Measurements from ENCODE around the gene GPR89B.
"Not testable (repeated sequence)": the region's sequence is repeated elsewhere in the genome, so short reads cannot be mapped to it uniquely, and the experiment has no call there.

DNA sequence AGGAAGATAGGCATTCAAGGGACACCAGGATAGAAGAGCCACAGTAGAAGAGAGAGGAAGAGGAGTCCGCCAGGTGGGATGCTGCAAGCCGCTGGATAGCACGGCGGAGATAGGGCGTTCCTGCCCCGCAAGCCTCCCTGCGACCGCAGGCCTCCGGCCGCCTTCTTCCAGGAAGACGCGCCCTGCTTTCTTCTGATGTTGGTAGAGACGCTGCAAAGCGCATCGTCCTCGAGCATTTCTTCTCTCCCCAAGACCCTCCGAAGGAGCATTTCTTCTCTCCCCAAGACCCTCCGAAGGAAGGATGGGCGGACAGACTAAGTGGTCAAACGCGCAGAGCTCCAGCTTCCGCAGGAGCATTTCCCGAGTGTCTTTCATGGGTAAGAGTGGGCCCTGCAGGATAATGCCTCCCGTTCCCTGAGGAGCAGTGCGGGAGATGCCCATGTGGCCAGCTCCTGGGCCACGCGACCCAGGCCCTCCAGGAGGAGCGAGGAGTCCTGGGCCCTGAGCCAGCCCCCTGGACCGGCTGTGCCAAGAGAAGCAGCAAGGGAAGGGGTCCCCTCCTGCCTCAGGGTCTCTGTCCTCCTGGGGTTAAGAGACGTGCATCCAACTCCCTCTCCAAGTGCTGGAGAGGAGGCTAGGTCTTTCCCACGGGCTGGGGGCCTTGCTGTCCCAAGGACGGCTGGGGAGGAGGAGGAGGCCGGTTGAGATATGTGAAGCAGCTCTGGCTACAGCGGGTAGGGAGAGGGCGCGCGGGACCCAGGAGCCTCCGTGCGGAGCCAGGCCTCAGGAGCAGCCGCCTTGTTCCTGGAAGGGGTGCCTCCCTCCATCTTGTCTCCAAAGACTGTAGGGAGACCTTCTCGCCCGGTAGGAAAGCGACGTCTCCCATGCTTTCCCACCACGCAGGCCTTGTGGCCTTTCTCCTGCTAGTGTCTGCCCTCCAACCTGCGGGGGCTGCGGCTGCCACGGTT lies 85.2 kb downstream of the GPR89B start:
- TF ChIP-seq, protein P1, sequence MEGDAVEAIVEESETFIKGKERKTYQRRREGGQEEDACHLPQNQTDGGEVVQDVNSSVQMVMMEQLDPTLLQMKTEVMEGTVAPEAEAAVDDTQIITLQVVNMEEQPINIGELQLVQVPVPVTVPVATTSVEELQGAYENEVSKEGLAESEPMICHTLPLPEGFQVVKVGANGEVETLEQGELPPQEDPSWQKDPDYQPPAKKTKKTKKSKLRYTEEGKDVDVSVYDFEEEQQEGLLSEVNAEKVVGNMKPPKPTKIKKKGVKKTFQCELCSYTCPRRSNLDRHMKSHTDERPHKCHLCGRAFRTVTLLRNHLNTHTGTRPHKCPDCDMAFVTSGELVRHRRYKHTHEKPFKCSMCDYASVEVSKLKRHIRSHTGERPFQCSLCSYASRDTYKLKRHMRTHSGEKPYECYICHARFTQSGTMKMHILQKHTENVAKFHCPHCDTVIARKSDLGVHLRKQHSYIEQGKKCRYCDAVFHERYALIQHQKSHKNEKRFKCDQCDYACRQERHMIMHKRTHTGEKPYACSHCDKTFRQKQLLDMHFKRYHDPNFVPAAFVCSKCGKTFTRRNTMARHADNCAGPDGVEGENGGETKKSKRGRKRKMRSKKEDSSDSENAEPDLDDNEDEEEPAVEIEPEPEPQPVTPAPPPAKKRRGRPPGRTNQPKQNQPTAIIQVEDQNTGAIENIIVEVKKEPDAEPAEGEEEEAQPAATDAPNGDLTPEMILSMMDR (optimal IDR thresholded peaks at IDR 0.05 in 1 of 3, IDR thresholded peaks at IDR 0.05 in 1 of 3, conservative IDR thresholded peaks at IDR 0.05 in 1 of 3; ENCODE audit: extremely low read depth in 1 of 3, insufficient read depth in 2 of 3, low read length in 3 of 3), result not testable (repeated sequence)
- not testable (repeated sequence) for TF ChIP-seq EZH2 (IDR thresholded peaks at IDR 0.05; ENCODE audit: low read length)

All from keratinocyte (primary cell).